Activated B cell treated with CpG ODN at 0.5 μM for 24 hours (primary cell): ENCODE data around the gene PGM5. TPM values are rescaled to one million over a fixed set of nuclear protein-coding genes. Genes with fewer than 3 reads are reported as not detected.

Experiments
- ATAC-seq: fragments of 200-7000 bp; cut with Tn5 transposase; one replicate; pipeline ENCODE4 v1.10.0; 2021; ENCODE audit warnings: low read depth, mild to moderate bottlenecking, moderate library complexity
- CTCF ChIA-PET: fragments of 350-600 bp; sonication (Branson Sonifier 250); formaldehyde crosslinking; loops from one replicate; lab custom pipeline; 2021; ENCODE audit warnings: antibody characterized with exemption; lab: Charles Lee
- POLR2A ChIA-PET: fragments of 350-600 bp; sonication (Branson Sonifier 250); formaldehyde crosslinking; loops from one replicate; lab custom pipeline; 2021; ENCODE audit warnings: antibody characterized with exemption; lab: Charles Lee
- DNase-seq: peaks from one replicate; pipeline ENCODE4 v3.0.0; 2022
- H3K27ac Mint-ChIP-seq: one replicate; pipeline ENCODE4 v1.8.0; 2020; ENCODE audit warnings: mixed read lengths
- H3K27me3 Mint-ChIP-seq: one replicate; pipeline ENCODE4 v1.8.0; 2021; ENCODE audit warnings: mixed read lengths
- H3K36me3 Mint-ChIP-seq: one replicate; pipeline ENCODE4 v1.8.0; 2021; ENCODE audit warnings: low read depth, mixed read lengths
- H3K4me1 Mint-ChIP-seq: one replicate; pipeline ENCODE4 v1.8.0; 2021; ENCODE audit warnings: mixed read lengths
- H3K4me3 Mint-ChIP-seq: one replicate; pipeline ENCODE4 v1.8.0; 2020; ENCODE audit warnings: mild to moderate bottlenecking, mixed read lengths
- H3K9me3 Mint-ChIP-seq: one replicate; pipeline ENCODE4 v1.8.0; 2020; ENCODE audit warnings: mixed read lengths
- intact Hi-C: fragments of 100-400 bp; cut with micrococcal nuclease; formaldehyde crosslinking; loops from one replicate; pipeline ENCODE4 v1.15.1; 2024
- total RNA-seq: library from RNA; stranded (reverse); gene quantifications from 2 replicates; pipeline ENCODE4 v1.2.3, GENCODE V29; 2022
- TF ChIP-seq, protein P1 (sequence below): fragments of 200-600 bp; IDR thresholded peaks from one replicate; pipeline ENCODE4 v1.8.0; 2022; ENCODE audit warnings: antibody characterized with exemption, mild to moderate bottlenecking

Gene PGM5
- total RNA-seq, 1 donor from 2014 or later, result not detected

DNA sequence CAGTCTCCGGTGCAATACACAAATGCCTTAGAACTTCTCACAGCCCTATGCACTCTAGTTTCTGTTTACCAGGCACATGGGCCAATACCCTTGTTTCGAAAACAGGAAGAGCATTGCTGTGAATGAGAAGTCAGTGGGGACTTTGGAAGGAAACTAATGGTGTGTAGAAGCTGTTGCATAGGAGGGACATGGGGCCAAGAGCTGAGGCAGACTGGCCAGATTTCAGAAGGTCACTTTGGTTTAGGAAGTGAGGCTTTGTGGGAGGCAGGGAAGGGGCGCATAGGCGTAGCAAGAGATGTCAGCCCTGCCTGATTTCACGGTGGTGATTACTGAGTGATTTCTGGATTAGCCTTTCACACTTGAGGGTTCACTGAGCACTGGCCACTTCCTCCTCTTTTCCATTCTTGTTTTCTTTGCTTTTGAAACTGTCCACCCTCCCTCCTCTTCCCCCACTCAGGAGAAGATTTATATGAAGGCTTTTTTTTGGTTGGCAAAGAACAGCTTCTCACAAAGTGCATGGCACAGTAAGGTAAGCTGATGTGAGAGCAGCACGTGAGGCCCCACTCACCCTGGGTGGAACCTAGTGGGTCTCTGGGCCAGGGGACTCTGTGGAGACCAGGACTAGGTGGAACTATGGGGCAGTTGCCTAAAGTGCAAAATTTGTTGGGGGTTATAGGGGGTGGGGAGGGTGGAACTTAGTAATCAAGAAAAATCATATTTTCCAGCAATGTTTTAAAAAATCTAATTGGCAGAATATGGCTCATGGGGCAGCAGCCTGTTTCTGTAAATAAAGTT lies 190.4 kb downstream of the PGM5 start:
- intact Hi-C loops, result loop anchor here (1.0 to 5.0 kb wide), 5 partner anchors 14 to 1868 kb away; partner anchors contain the start of gene KLF9
- TF ChIP-seq, protein P1, sequence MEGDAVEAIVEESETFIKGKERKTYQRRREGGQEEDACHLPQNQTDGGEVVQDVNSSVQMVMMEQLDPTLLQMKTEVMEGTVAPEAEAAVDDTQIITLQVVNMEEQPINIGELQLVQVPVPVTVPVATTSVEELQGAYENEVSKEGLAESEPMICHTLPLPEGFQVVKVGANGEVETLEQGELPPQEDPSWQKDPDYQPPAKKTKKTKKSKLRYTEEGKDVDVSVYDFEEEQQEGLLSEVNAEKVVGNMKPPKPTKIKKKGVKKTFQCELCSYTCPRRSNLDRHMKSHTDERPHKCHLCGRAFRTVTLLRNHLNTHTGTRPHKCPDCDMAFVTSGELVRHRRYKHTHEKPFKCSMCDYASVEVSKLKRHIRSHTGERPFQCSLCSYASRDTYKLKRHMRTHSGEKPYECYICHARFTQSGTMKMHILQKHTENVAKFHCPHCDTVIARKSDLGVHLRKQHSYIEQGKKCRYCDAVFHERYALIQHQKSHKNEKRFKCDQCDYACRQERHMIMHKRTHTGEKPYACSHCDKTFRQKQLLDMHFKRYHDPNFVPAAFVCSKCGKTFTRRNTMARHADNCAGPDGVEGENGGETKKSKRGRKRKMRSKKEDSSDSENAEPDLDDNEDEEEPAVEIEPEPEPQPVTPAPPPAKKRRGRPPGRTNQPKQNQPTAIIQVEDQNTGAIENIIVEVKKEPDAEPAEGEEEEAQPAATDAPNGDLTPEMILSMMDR, result no peak
- Mint-ChIP-seq H3K9me3 (no peaks in the 10 kb centered on the region), H3K4me1 (peaks cover 42% of the 10 kb centered on the region), H3K36me3 (no peaks in the 10 kb centered on the region), H3K27ac (peak overlapping the region; percentile 84), H3K4me3 (peak overlapping the region; percentile 66), H3K27me3 (no peaks in the 10 kb centered on the region)
- ChIA-PET POLR2A (interaction anchor here (0.6 to 0.7 kb wide), 2 partner anchors 204 to 473 kb away, joined by 3 to 5 read pairs; no protein-coding TSS in a partner anchor), CTCF (interaction anchor here (1.0 to 1.4 kb wide), 2 partner anchors 13 to 21 kb away, joined by 3 to 7 read pairs; no protein-coding TSS in a partner anchor)
- peak; percentile 83 for ATAC-seq
- peak; percentile 20 for DNase-seq

DNA sequence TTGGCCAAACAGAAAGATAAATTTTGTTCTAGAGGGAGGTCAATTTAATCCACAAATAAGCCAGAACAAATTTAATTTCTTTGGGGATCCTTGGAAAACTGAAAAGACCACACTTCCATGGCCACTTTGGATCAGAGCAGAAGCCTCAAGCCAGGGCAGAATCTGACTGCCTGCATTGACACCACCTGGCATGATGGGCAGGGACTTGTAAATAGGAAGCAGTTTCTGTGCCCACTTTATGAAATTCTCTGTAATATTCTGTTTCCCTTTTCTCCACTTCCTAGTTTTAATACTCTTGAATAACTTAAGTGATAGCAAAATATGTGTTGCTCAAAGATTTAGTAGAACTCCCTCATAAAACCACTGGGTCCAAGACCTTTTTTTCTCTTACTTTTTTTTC lies 191.0 kb downstream of the PGM5 start:
- POLR2A ChIA-PET, result interaction anchor here (0.6 kb wide), 1 partner anchor 472 kb away, joined by 5 read pairs; no protein-coding TSS in a partner anchor
- intact Hi-C loops, result loop anchor here (1.0 to 5.0 kb wide), 4 partner anchors 19 to 1867 kb away; partner anchors contain the start of gene KLF9
- TF ChIP-seq, protein P1, result no peak
- CTCF ChIA-PET, result interaction anchor here (1.0 to 1.4 kb wide), 3 partner anchors 12 to 21 kb away, joined by 3 to 7 read pairs (median 5); no protein-coding TSS in a partner anchor
- H3K27ac Mint-ChIP-seq, result peak overlapping the region; percentile 84
- no peaks in the 10 kb centered on the region for H3K36me3 Mint-ChIP-seq
- ATAC-seq (no peak), DNase-seq (no peak)
- H3K9me3 Mint-ChIP-seq, result no peaks in the 10 kb centered on the region
- H3K27me3 Mint-ChIP-seq, result no peaks in the 10 kb centered on the region
- H3K4me3 Mint-ChIP-seq, result peak overlapping the region; percentile 66
- peaks cover 39% of the 10 kb centered on the region for H3K4me1 Mint-ChIP-seq

DNA sequence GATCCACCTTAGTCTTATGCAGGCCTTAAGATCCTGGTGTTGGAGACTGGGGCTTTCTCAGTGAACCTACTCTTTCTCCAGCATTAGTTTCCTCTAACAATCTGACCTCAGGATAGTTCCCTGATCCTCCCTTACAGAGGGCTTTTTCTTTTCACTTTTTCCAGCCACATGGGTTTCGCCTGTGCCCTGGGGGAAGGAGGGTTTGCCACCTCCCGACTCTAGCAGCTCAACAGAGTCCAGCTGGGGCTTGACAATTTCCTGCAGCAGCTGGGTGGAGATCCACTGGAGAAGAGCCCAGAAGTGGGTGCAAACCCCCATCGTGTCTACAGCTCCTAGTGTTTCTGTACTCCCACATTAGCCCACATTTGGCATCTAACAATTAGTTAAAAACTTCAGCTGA lies 191.8 kb downstream of the PGM5 start:
- ATAC-seq (no peak), DNase-seq (no peak)
- no peaks in the 10 kb centered on the region for H3K27me3 Mint-ChIP-seq
- TF ChIP-seq, protein P1, result no peak
- ChIA-PET CTCF (interaction anchor here (1.2 to 1.4 kb wide), 2 partner anchors 12 to 19 kb away, joined by 3 to 5 read pairs; no protein-coding TSS in a partner anchor), POLR2A (interaction anchor here (0.7 kb wide), 1 partner anchor 13 kb away, joined by 3 read pairs; no protein-coding TSS in a partner anchor)
- H3K36me3 Mint-ChIP-seq, result no peaks in the 10 kb centered on the region
- no peak overlapping the region for H3K4me3 Mint-ChIP-seq
- H3K4me1 Mint-ChIP-seq, result peaks cover 39% of the 10 kb centered on the region
- intact Hi-C loops, result loop anchor here (5.0 kb wide), 1 partner anchor 41 kb away; no protein-coding TSS in a partner anchor
- peak overlapping the region; percentile 84 for H3K27ac Mint-ChIP-seq
- H3K9me3 Mint-ChIP-seq, result no peaks in the 10 kb centered on the region

DNA sequence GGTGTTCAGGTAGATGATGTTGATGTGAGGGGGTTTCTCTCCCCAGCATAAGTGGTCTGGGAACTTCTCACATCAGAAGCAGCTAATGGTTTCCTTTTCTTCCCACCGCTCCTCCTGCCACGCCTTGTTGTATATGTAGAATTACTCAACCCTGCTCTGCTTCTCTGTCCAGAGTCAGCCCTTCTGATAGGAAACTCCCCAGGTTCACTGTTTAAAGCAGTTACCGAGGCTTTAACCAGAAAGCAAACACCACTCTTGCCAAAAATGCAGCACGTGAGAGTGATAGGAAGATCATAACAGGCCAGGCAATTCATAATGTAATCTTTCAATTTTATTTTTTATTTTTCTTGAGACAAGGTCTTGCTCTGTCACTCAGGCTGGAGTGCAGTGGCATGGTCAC lies 194.8 kb downstream of the PGM5 start:
- ATAC-seq (no peak), DNase-seq (no peak)
- CTCF ChIA-PET, result interaction anchor here (1.5 kb wide), 1 partner anchor 9 kb away, joined by 5 read pairs; no protein-coding TSS in a partner anchor
- no peaks in the 10 kb centered on the region for H3K27me3 Mint-ChIP-seq
- POLR2A ChIA-PET, result no interaction called here
- peaks cover 24% of the 10 kb centered on the region for H3K4me1 Mint-ChIP-seq
- intact Hi-C loops, result no loop called here
- H3K4me3 Mint-ChIP-seq, result no peak overlapping the region
- no peak overlapping the region for H3K27ac Mint-ChIP-seq
- H3K36me3 Mint-ChIP-seq, result no peaks in the 10 kb centered on the region
- no peaks in the 10 kb centered on the region for H3K9me3 Mint-ChIP-seq
- TF ChIP-seq, protein P1, result no peak
